ENCODE results near the gene LY6G6D.

DNA sequence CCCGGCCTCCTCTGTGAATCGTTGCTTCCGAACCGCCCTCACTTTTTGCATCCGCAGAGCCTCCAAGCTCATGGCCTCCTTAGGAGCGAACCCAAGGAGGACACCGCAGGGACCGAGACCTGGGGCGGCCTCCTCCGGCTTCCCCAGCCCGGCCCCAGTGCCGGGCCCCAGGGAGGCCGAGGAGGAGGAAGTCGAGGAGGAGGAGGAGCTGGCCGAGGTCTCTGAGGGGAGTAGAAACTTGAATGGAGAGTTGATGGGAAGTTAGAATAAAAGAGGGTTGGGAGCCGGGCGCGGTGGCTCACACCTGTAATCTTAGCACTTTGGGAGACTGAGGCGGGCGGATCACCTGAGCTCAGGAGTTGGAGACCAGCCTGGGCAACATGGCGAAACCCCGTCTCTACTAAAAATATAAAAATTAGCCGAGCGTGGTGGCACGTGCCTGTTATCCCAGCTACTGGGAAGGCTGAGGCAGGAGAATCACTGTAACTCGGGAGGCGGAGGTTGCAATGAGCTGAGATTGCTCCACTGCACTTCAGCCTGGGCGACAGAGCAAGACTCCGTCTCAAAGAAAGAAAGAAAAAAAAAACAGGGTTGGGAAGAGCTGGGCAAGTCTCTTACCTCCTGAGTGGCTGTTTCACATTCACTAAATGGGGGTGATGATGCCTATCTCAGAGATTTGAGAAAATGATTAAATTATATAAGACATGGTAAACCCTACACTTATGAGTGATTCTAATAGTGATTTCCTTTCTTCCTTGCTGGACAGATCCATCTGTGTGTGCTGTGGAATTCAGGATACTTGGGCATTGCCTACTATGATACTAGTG, 25.5 kb downstream of the LY6G6D start:
- no peak for TF ChIP-seq EZH2phosphoT487 (IDR thresholded peaks at IDR 0.05; ENCODE audit: low read length)
- TF ChIP-seq, protein P1, sequence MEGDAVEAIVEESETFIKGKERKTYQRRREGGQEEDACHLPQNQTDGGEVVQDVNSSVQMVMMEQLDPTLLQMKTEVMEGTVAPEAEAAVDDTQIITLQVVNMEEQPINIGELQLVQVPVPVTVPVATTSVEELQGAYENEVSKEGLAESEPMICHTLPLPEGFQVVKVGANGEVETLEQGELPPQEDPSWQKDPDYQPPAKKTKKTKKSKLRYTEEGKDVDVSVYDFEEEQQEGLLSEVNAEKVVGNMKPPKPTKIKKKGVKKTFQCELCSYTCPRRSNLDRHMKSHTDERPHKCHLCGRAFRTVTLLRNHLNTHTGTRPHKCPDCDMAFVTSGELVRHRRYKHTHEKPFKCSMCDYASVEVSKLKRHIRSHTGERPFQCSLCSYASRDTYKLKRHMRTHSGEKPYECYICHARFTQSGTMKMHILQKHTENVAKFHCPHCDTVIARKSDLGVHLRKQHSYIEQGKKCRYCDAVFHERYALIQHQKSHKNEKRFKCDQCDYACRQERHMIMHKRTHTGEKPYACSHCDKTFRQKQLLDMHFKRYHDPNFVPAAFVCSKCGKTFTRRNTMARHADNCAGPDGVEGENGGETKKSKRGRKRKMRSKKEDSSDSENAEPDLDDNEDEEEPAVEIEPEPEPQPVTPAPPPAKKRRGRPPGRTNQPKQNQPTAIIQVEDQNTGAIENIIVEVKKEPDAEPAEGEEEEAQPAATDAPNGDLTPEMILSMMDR (IDR thresholded peaks at IDR 0.05; ENCODE audit: low read length), result no peak
